T-helper 17 cell (primary cell): ENCODE results near the gene MOB1B. TPM values are rescaled to one million over a fixed set of nuclear protein-coding genes. Genes with fewer than 3 reads are reported as not detected.

Experiments used
- ATAC-seq: fragments of 150-1000 bp; cut with Tn5 transposase; 2 replicates; pipeline ENCODE4 v1.10.0; 2021; ENCODE audit warnings: mild to moderate bottlenecking, moderate library complexity
- DNase-seq, 3 donors: peaks; one replicate each; pipeline versions ENCODE4 v3.0.0 to v3.0.0-alpha.2; 2020 to 2021
- H3K9me3 ChIP-seq: one replicate; pipeline ENCODE4 v1.7.0; 2013; ENCODE audit warnings: low read length, mild to moderate bottlenecking; ENCODE audit not compliant: control insufficient read depth, poor library complexity, severe bottlenecking
- H3K27ac Mint-ChIP-seq: one replicate; pipeline ENCODE4 v1.8.0; 2022; ENCODE audit warnings: mild to moderate bottlenecking, moderate library complexity, mixed read lengths
- H3K27me3 Mint-ChIP-seq: one replicate; pipeline ENCODE4 v1.8.0; 2022; ENCODE audit warnings: mixed read lengths
- H3K36me3 Mint-ChIP-seq: one replicate; pipeline ENCODE4 v1.8.0; 2022; ENCODE audit warnings: low read depth, mixed read lengths
- H3K4me1 Mint-ChIP-seq: one replicate; pipeline ENCODE4 v1.8.0; 2022; ENCODE audit warnings: mild to moderate bottlenecking, mixed read lengths
- H3K4me3 Mint-ChIP-seq: one replicate; pipeline ENCODE4 v1.8.0; 2022; ENCODE audit warnings: mild to moderate bottlenecking, moderate library complexity, mixed read lengths
- total RNA-seq, 4 donors: library from RNA in 2 of 4; stranded (reverse) in 2 of 4; gene quantifications; one replicate each; pipeline ENCODE4 v1.2.3 and lab custom pipeline; 2022 to 2026

MOB1B gene
- total RNA-seq, 2 donors from 2014 or later: 9.5 to 31.4 TPM

- H3K9me3 ChIP-seq: no peaks in the 10 kb centered on the region
- Mint-ChIP-seq H3K27ac (peak overlapping the region; percentile 84), H3K27me3 (no peaks in the 10 kb centered on the region), H3K36me3 (no peaks in the 10 kb centered on the region), H3K4me1 (peaks cover 18% of the 10 kb centered on the region), H3K4me3 (peak overlapping the region; percentile 36)
- ATAC-seq (no peak), DNase-seq (no peak)
Measured at GRCh38 chr4:70925899-70926635, 23.9 kb downstream of the MOB1B start.

- Mint-ChIP-seq H3K4me1 (peaks cover 18% of the 10 kb centered on the region), H3K36me3 (no peaks in the 10 kb centered on the region), H3K27me3 (no peaks in the 10 kb centered on the region), H3K4me3 (peak overlapping the region; percentile 47), H3K27ac (peak overlapping the region; percentile 84)
- peak; percentile 60 for ATAC-seq
- H3K9me3 ChIP-seq: no peaks in the 10 kb centered on the region
- DNase-seq: no peak
Measured at GRCh38 chr4:70927502-70928137, 25.5 kb downstream of the MOB1B start.

- Mint-ChIP-seq H3K27ac (peak overlapping the region; percentile 9), H3K4me1 (peaks cover 17% of the 10 kb centered on the region), H3K4me3 (no peak overlapping the region), H3K36me3 (no peaks in the 10 kb centered on the region), H3K27me3 (no peaks in the 10 kb centered on the region)
- no peaks in the 10 kb centered on the region for H3K9me3 ChIP-seq
- DNase-seq (no peak), ATAC-seq (no peak)
Measured at GRCh38 chr4:70930530-70931256, 28.5 kb downstream of the MOB1B start.

GRCh38 chr4:70931347-70931746, 29.2 kb downstream of the MOB1B start:
- no peak overlapping the region for H3K4me3 Mint-ChIP-seq
- DNase-seq (no peak), ATAC-seq (no peak)
- no peak overlapping the region for H3K27ac Mint-ChIP-seq
- no peaks in the 10 kb centered on the region for H3K27me3 Mint-ChIP-seq
- H3K4me1 Mint-ChIP-seq: peaks cover 13% of the 10 kb centered on the region
- no peaks in the 10 kb centered on the region for H3K36me3 Mint-ChIP-seq
- H3K9me3 ChIP-seq: no peaks in the 10 kb centered on the region

- ATAC-seq (no peak), DNase-seq (no peak)
- H3K9me3 ChIP-seq: no peaks in the 10 kb centered on the region
- peaks cover 5% of the 10 kb centered on the region for H3K4me1 Mint-ChIP-seq
- H3K27ac Mint-ChIP-seq: no peak overlapping the region
- no peaks in the 10 kb centered on the region for H3K36me3 Mint-ChIP-seq
- no peaks in the 10 kb centered on the region for H3K27me3 Mint-ChIP-seq
- no peak overlapping the region for H3K4me3 Mint-ChIP-seq
Measured at GRCh38 chr4:70932984-70933383, 30.8 kb downstream of the MOB1B start.

- Mint-ChIP-seq H3K27ac (no peak overlapping the region), H3K4me1 (peaks cover 7% of the 10 kb centered on the region), H3K27me3 (no peaks in the 10 kb centered on the region), H3K36me3 (no peaks in the 10 kb centered on the region), H3K4me3 (no peak overlapping the region)
- DNase-seq: no peak
- no peak for ATAC-seq
- no peaks in the 10 kb centered on the region for H3K9me3 ChIP-seq
Measured at GRCh38 chr4:70935038-70935695, 33.0 kb downstream of the MOB1B start.

- ATAC-seq (no peak), DNase-seq (no peak)
- Mint-ChIP-seq H3K4me1 (peaks cover 7% of the 10 kb centered on the region), H3K36me3 (no peaks in the 10 kb centered on the region), H3K27me3 (no peaks in the 10 kb centered on the region), H3K4me3 (peak overlapping the region; percentile 10), H3K27ac (no peak overlapping the region)
- no peaks in the 10 kb centered on the region for H3K9me3 ChIP-seq
Measured at GRCh38 chr4:70936200-70936787, 34.1 kb downstream of the MOB1B start.

- no peaks in the 10 kb centered on the region for H3K36me3 Mint-ChIP-seq
Measured at GRCh38 chr4:70938086-70938485, 35.9 kb downstream of the MOB1B start.

GRCh38 chr4:70940134-70940533, 38.0 kb downstream of the MOB1B start:
- Mint-ChIP-seq H3K4me3 (no peak overlapping the region), H3K27ac (no peak overlapping the region), H3K27me3 (no peaks in the 10 kb centered on the region), H3K36me3 (no peaks in the 10 kb centered on the region), H3K4me1 (peaks cover 9% of the 10 kb centered on the region)
- ATAC-seq (no peak), DNase-seq (no peak)
- no peaks in the 10 kb centered on the region for H3K9me3 ChIP-seq

More at GRCh38 chr4:70938086-70938485, 35.9 kb downstream of the MOB1B start:
- no peaks in the 10 kb centered on the region for H3K9me3 ChIP-seq
- Mint-ChIP-seq H3K4me1 (peaks cover 9% of the 10 kb centered on the region), H3K27me3 (no peaks in the 10 kb centered on the region), H3K27ac (no peak overlapping the region), H3K4me3 (no peak overlapping the region)
- DNase-seq: no peak
- ATAC-seq: no peak

GRCh38 chr4:70943114-70943513, 40.9 kb downstream of the MOB1B start:
- ATAC-seq (no peak), DNase-seq (no peak)
- no peak overlapping the region for H3K27ac Mint-ChIP-seq
- no peaks in the 10 kb centered on the region for H3K9me3 ChIP-seq
- H3K4me3 Mint-ChIP-seq: no peak overlapping the region
- H3K4me1 Mint-ChIP-seq: peaks cover 9% of the 10 kb centered on the region
- H3K36me3 Mint-ChIP-seq: no peaks in the 10 kb centered on the region
- H3K27me3 Mint-ChIP-seq: no peaks in the 10 kb centered on the region

GRCh38 chr4:70945046-70945445, 42.9 kb downstream of the MOB1B start:
- DNase-seq (no peak), ATAC-seq (no peak)
- H3K4me3 Mint-ChIP-seq: no peak overlapping the region
- no peaks in the 10 kb centered on the region for H3K36me3 Mint-ChIP-seq
- peaks cover 11% of the 10 kb centered on the region for H3K4me1 Mint-ChIP-seq
- H3K27me3 Mint-ChIP-seq: no peaks in the 10 kb centered on the region
- H3K27ac Mint-ChIP-seq: no peak overlapping the region
- no peaks in the 10 kb centered on the region for H3K9me3 ChIP-seq

- H3K36me3 Mint-ChIP-seq: no peaks in the 10 kb centered on the region
- H3K4me3 Mint-ChIP-seq: no peak overlapping the region
- no peaks in the 10 kb centered on the region for H3K9me3 ChIP-seq
- no peak for ATAC-seq
- no peaks in the 10 kb centered on the region for H3K27me3 Mint-ChIP-seq
- no peak for DNase-seq
- H3K4me1 Mint-ChIP-seq: peaks cover 10% of the 10 kb centered on the region
- no peak overlapping the region for H3K27ac Mint-ChIP-seq
Measured at GRCh38 chr4:70945452-70946055, 43.4 kb downstream of the MOB1B start.
